Keratinocyte (primary cell): ENCODE measurements around the gene GNB5.

Experiments used
- EZH2 ChIP-seq: IDR thresholded peaks from one replicate; pipeline ENCODE4 v1.6.1; 2012; ENCODE audit warnings: inconsistent platforms, mild to moderate bottlenecking, low read length, moderate library complexity
- TF ChIP-seq, protein P1 (sequence below), 3 experiments: IDR thresholded peaks in 1 of 3; conservative IDR thresholded peaks in 1 of 3; optimal IDR thresholded peaks in 1 of 3; 2 replicates in 2 of 3; 3 replicates in 1 of 3; pipeline versions ENCODE3 to v1.5.1; 2011; ENCODE audit warnings: low read length in 3 of 3, mild to moderate bottlenecking in 3 of 3, moderate library complexity in 2 of 3, control low read depth in 1 of 3, inconsistent platforms in 1 of 3; ENCODE audit not compliant: insufficient read depth in 2 of 3; ENCODE audit errors: extremely low read depth in 1 of 3

DNA sequence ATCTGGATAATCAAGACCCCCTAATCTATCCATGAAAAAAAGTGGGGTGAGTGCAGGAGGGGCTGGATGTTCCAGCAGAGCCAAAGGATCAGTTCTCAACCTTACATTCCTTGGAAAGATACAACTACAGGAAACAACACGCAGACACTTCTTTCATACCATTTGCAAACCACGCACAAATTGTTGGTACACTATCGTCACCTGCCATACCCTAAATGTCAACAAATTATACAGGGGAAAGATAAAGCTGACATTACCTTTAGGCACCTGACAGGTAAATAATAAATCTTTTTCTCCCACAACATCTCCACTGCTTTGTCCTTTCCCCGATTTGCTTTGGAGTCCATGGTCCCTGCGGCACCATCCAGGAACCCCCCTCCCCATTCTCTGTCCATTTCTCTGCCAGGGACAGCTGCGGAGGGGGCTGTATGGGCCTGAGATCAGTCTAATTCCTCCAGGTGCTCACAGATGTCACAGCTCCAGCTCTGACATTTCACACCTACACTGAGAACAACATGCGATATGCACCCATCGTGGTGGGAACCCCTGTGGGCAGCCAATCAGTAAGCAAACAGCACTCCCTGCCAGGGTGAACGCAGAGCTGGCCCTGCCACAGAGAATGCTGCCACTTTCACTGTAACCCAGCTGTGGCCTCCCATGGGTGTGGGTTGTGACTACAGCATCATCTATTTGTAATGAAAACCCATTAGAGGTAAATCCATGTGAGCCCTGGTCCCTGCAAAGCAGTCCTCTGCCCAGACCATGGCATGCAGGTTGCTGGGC, 41.0 kb downstream of the GNB5 start:
- no peak for TF ChIP-seq EZH2
- TF ChIP-seq, protein P1, sequence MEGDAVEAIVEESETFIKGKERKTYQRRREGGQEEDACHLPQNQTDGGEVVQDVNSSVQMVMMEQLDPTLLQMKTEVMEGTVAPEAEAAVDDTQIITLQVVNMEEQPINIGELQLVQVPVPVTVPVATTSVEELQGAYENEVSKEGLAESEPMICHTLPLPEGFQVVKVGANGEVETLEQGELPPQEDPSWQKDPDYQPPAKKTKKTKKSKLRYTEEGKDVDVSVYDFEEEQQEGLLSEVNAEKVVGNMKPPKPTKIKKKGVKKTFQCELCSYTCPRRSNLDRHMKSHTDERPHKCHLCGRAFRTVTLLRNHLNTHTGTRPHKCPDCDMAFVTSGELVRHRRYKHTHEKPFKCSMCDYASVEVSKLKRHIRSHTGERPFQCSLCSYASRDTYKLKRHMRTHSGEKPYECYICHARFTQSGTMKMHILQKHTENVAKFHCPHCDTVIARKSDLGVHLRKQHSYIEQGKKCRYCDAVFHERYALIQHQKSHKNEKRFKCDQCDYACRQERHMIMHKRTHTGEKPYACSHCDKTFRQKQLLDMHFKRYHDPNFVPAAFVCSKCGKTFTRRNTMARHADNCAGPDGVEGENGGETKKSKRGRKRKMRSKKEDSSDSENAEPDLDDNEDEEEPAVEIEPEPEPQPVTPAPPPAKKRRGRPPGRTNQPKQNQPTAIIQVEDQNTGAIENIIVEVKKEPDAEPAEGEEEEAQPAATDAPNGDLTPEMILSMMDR (optimal IDR thresholded peaks at IDR 0.05 in 1 of 3, IDR thresholded peaks at IDR 0.05 in 1 of 3, conservative IDR thresholded peaks at IDR 0.05 in 1 of 3; ENCODE audit: extremely low read depth in 1 of 3, insufficient read depth in 2 of 3, low read length in 3 of 3): no peak
